ENCODE data around the gene AGBL1.

DNA sequence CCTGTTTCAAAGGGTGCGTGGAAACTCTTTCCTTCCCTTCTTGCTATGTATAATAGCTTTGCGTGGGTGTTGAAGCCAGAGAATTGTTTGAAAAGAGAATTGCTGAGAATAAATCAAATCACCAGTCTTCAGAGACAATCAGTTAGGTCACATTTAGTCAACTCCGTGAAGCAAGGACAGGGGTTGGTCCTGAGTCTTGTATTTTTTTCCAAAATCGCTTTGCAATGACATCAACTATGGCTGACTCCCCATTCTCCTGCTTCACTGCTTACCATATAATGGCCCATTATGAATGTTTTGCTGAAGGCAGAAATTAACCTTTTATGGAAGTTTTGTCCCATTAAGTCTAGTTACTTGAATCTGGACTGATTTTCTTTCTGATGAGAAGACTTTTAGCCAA lies 852.8 kb downstream of the AGBL1 start:
- TF ChIP-seq POLR2A (IDR thresholded peaks at IDR 0.05; ENCODE audit: low read depth, low read length) = no peak
- no peak for TF ChIP-seq TAF1 (IDR thresholded peaks at IDR 0.05; ENCODE audit: borderline replicate concordance, low read depth, low read length)

Data from GM12892 (cell line).